ENCODE results near the gene FLVCR2. TPM values are rescaled to one million over a fixed set of nuclear protein-coding genes. Genes with fewer than 3 reads are reported as not detected.

Gene FLVCR2
- total RNA-seq, 2 donors from 2014 or later = 6.2 to 8.9 TPM

- peaks cover 17% of the 10 kb centered on the region for H3K27me3 Mint-ChIP-seq (ENCODE audit: insufficient read depth)
- Histone ChIP-seq H3K9me3 (ENCODE audit: control insufficient read depth, low read length) (no peaks in the 10 kb centered on the region), H3K27me3 (ENCODE audit: control insufficient read depth, insufficient read depth, low read length, poor library complexity, severe bottlenecking) (no peaks in the 10 kb centered on the region), H3K4me1 (ENCODE audit: control insufficient read depth, insufficient read depth, low read length) (no peaks in the 10 kb centered on the region), H3K36me3 (ENCODE audit: control insufficient read depth, insufficient read depth, low read length) (no peaks in the 10 kb centered on the region), H3K9ac (ENCODE audit: extremely low read depth, low read length, poor library complexity, severe bottlenecking) (no peak overlapping the region), H3K4me3 (ENCODE audit: low read length) (no peak overlapping the region), H3K27ac (ENCODE audit: low read depth, low read length) (no peak overlapping the region)
- H3K36me3 Mint-ChIP-seq (ENCODE audit: low read depth) = no peaks in the 10 kb centered on the region
- no peak overlapping the region for H3K27ac Mint-ChIP-seq
- no peak overlapping the region for H3K4me3 Mint-ChIP-seq
- 91 to 97% methylated on average over 6 to 7 of the region's 7 CpGs for WGBS, 2 experiments (ENCODE audit: insufficient coverage in 1 of 2, insufficient read length in 1 of 2)
- TF ChIP-seq CTCF (conservative IDR thresholded peaks at IDR 0.05) = no peak
- no peaks in the 10 kb centered on the region for H3K9me3 Mint-ChIP-seq
- DNase-seq = no peak
- H3K4me1 Mint-ChIP-seq = no peaks in the 10 kb centered on the region
Measured at GRCh38 chr14:75568140-75568539, 10.3 kb upstream of the FLVCR2 start.

- H3K27me3 Mint-ChIP-seq (ENCODE audit: insufficient read depth) = peaks cover 15% of the 10 kb centered on the region
- 87 to 100% methylated on average over 3 to 6 of the region's 6 CpGs for WGBS, 2 experiments (ENCODE audit: insufficient coverage in 1 of 2, insufficient read length in 1 of 2)
Measured at GRCh38 chr14:75568791-75569190, 9.6 kb upstream of the FLVCR2 start.

DNA sequence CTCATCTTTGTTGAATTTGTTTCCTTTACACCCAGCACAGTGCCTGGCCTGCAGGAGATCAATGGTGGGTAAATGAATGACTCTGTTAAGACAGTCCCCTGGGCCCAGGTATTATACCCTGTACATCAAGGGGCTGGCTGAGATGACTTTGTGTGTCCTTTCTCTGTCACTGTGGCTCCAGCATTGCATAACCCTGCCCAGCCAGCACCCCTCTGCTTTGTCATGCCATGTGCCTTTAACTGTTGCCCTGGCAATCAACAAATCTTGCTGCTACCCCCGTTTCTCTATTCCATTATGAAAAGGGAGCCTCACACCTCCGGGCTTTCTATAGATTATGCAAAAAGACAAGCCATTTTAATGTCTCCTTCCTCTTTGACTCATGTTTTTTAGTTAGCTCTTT is 7.6 kb upstream of the FLVCR2 start:
- Histone ChIP-seq H3K27me3 (ENCODE audit: control insufficient read depth, insufficient read depth, low read length, poor library complexity, severe bottlenecking) (peaks cover 5% of the 10 kb centered on the region), H3K9me3 (ENCODE audit: control insufficient read depth, low read length) (no peaks in the 10 kb centered on the region), H3K9ac (ENCODE audit: extremely low read depth, low read length, poor library complexity, severe bottlenecking) (no peak overlapping the region), H3K4me3 (ENCODE audit: low read length) (no peak overlapping the region), H3K4me1 (ENCODE audit: control insufficient read depth, insufficient read depth, low read length) (no peaks in the 10 kb centered on the region), H3K27ac (ENCODE audit: low read depth, low read length) (no peak overlapping the region), H3K36me3 (ENCODE audit: control insufficient read depth, insufficient read depth, low read length) (no peaks in the 10 kb centered on the region)
- no peak overlapping the region for H3K27ac Mint-ChIP-seq
- H3K4me3 Mint-ChIP-seq = no peak overlapping the region
- H3K36me3 Mint-ChIP-seq (ENCODE audit: low read depth) = no peaks in the 10 kb centered on the region
- WGBS, 2 experiments (ENCODE audit: insufficient coverage in 1 of 2, insufficient read length in 1 of 2) = 56 to 76% methylated on average over 1 to 2 of the region's 2 CpGs
- no peak for TF ChIP-seq CTCF (conservative IDR thresholded peaks at IDR 0.05)
- no peaks in the 10 kb centered on the region for H3K4me1 Mint-ChIP-seq
- no peak for DNase-seq
- H3K27me3 Mint-ChIP-seq (ENCODE audit: insufficient read depth) = peaks cover 26% of the 10 kb centered on the region
- H3K9me3 Mint-ChIP-seq = peaks cover 2% of the 10 kb centered on the region

More at GRCh38 chr14:75568791-75569190, 9.6 kb upstream of the FLVCR2 start:
- Histone ChIP-seq H3K9me3 (ENCODE audit: control insufficient read depth, low read length) (no peaks in the 10 kb centered on the region), H3K4me1 (ENCODE audit: control insufficient read depth, insufficient read depth, low read length) (no peaks in the 10 kb centered on the region), H3K36me3 (ENCODE audit: control insufficient read depth, insufficient read depth, low read length) (no peaks in the 10 kb centered on the region), H3K4me3 (ENCODE audit: low read length) (no peak overlapping the region), H3K27ac (ENCODE audit: low read depth, low read length) (no peak overlapping the region), H3K27me3 (ENCODE audit: control insufficient read depth, insufficient read depth, low read length, poor library complexity, severe bottlenecking) (peaks cover 5% of the 10 kb centered on the region), H3K9ac (ENCODE audit: extremely low read depth, low read length, poor library complexity, severe bottlenecking) (no peak overlapping the region)
- Mint-ChIP-seq H3K27ac (no peak overlapping the region), H3K36me3 (ENCODE audit: low read depth) (no peaks in the 10 kb centered on the region), H3K4me1 (no peaks in the 10 kb centered on the region), H3K4me3 (no peak overlapping the region), H3K9me3 (no peaks in the 10 kb centered on the region)
- TF ChIP-seq CTCF (conservative IDR thresholded peaks at IDR 0.05) = no peak
- DNase-seq = no peak

Measured in endodermal cell (in vitro differentiated cells).